ENCODE results near the gene PROM1.

DNA sequence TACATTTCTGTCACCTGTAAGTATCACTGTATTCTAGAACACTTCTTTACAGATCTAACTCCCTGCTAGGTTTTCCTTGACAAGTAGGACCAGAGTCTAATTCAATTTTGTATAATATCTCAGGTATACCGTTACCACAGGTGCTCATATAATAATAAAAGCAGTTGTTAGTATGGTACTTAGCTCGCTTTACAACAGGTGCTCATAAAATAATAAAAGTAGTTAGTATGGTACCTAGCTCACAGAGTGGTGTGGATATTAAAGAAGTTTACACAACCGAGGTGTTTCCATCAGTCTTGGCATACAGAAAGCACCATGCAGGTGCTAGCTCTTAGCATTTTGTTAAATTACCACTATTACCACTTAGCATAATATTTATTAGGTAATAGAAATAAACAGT lies 88.0 kb downstream of the PROM1 start:
- TF ChIP-seq, protein P1, sequence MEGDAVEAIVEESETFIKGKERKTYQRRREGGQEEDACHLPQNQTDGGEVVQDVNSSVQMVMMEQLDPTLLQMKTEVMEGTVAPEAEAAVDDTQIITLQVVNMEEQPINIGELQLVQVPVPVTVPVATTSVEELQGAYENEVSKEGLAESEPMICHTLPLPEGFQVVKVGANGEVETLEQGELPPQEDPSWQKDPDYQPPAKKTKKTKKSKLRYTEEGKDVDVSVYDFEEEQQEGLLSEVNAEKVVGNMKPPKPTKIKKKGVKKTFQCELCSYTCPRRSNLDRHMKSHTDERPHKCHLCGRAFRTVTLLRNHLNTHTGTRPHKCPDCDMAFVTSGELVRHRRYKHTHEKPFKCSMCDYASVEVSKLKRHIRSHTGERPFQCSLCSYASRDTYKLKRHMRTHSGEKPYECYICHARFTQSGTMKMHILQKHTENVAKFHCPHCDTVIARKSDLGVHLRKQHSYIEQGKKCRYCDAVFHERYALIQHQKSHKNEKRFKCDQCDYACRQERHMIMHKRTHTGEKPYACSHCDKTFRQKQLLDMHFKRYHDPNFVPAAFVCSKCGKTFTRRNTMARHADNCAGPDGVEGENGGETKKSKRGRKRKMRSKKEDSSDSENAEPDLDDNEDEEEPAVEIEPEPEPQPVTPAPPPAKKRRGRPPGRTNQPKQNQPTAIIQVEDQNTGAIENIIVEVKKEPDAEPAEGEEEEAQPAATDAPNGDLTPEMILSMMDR (IDR thresholded peaks at IDR 0.05), result no peak
- no peak for TF ChIP-seq POLR2A (IDR thresholded peaks at IDR 0.05)
